ENCODE measurements around the gene TMEM234. TPM values are rescaled to one million over a fixed set of nuclear protein-coding genes. Genes with fewer than 3 reads are reported as not detected.

The TMEM234 gene
- total RNA-seq, 2 experiments from 2014 or later, result 11.5 to 12.8 TPM

DNA sequence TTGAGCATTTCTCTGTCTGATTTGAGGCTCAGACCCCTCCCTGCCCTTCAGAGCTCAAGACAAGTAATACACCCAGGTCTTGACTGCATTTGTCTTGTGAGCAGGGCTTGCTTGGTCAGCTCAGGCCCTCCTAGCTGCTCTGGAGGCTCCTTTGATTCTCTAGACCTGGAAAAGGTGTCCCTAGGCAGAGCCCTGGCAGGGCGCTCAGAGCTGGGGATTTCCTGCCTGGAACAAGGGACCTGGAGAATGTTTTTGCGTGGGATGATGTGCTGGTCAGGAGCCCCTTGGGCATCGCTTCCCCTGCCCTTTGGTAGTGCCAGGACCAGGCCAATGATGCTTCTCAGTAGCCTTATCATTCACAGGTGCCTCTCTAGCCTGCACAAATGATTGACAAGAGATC, 26.6 kb downstream of the TMEM234 start:
- H3K9me3 Mint-ChIP-seq, result no peaks in the 10 kb centered on the region
- H3K4me1 ChIP-seq (ENCODE audit: insufficient read depth, low read length), result peaks cover 49% of the 10 kb centered on the region
- no peak overlapping the region for H3K27ac Mint-ChIP-seq
- H3K4me3 ChIP-seq (ENCODE audit: low read length), result no peak overlapping the region
- H3K27ac ChIP-seq (ENCODE audit: low read depth in 1 of 2, low read length in 2 of 2), result no peak overlapping the region
- ATAC-seq (ENCODE audit: poor library complexity) (no peak), DNase-seq (no peak)
- POLR2A ChIA-PET, result interaction anchor here (0.8 to 3.9 kb wide), 6 partner anchors 10 to 171 kb away, joined by 3 to 17 read pairs (median 4); partner anchors contain the start of genes DCDC2B, HDAC1, IQCC and MARCKSL1
- H3K4me3 Mint-ChIP-seq, result no peak overlapping the region
- CTCF ChIA-PET, result no interaction called here
- H3K4me1 Mint-ChIP-seq (ENCODE audit: low read depth), result peaks cover 49% of the 10 kb centered on the region
- peaks cover 70% of the 10 kb centered on the region for H3K36me3 Mint-ChIP-seq (ENCODE audit: low read depth)
- no peaks in the 10 kb centered on the region for H3K9me3 ChIP-seq (ENCODE audit: control insufficient read depth in 1 of 2, insufficient read depth in 1 of 2, low read length in 2 of 2)
- intact Hi-C loops (cut with DNase I, micrococcal nuclease), result no loop called here
- no peak for TF ChIP-seq CTCF (IDR thresholded peaks at IDR 0.05)
- H3K36me3 ChIP-seq (ENCODE audit: insufficient read depth, low read length), result peaks cover 73% of the 10 kb centered on the region
- H3K27me3 ChIP-seq (ENCODE audit: control insufficient read depth in 1 of 2, insufficient read depth in 2 of 2, low read length in 2 of 2), result no peaks in the 10 kb centered on the region
- no peaks in the 10 kb centered on the region for H3K27me3 Mint-ChIP-seq

GRCh38 chr1:32194984-32195383, 27.2 kb downstream of the TMEM234 start:
- Histone ChIP-seq H3K27ac (ENCODE audit: low read depth in 1 of 2, low read length in 2 of 2) (no peak overlapping the region), H3K27me3 (ENCODE audit: control insufficient read depth in 1 of 2, insufficient read depth in 2 of 2, low read length in 2 of 2) (no peaks in the 10 kb centered on the region), H3K4me1 (ENCODE audit: insufficient read depth, low read length) (peaks cover 44% of the 10 kb centered on the region), H3K36me3 (ENCODE audit: insufficient read depth, low read length) (peaks cover 78% of the 10 kb centered on the region), H3K9me3 (ENCODE audit: control insufficient read depth in 1 of 2, insufficient read depth in 1 of 2, low read length in 2 of 2) (no peaks in the 10 kb centered on the region), H3K4me3 (ENCODE audit: low read length) (no peak overlapping the region)
- H3K4me1 Mint-ChIP-seq (ENCODE audit: low read depth), result peaks cover 44% of the 10 kb centered on the region
- TF ChIP-seq CTCF (IDR thresholded peaks at IDR 0.05), result no peak
- H3K9me3 Mint-ChIP-seq, result no peaks in the 10 kb centered on the region
- POLR2A ChIA-PET, result interaction anchor here (1.3 to 3.9 kb wide), 3 partner anchors 11 to 97 kb away, joined by 3 to 10 read pairs (median 3); partner anchors contain the start of genes DCDC2B, HDAC1 and IQCC
- CTCF ChIA-PET, result no interaction called here
- H3K36me3 Mint-ChIP-seq (ENCODE audit: low read depth), result peaks cover 71% of the 10 kb centered on the region
- no peak overlapping the region for H3K27ac Mint-ChIP-seq
- ATAC-seq (ENCODE audit: poor library complexity) (no peak), DNase-seq (no peak)
- no peaks in the 10 kb centered on the region for H3K27me3 Mint-ChIP-seq
- intact Hi-C loops (cut with DNase I, micrococcal nuclease), result no loop called here
- H3K4me3 Mint-ChIP-seq, result no peak overlapping the region

DNA sequence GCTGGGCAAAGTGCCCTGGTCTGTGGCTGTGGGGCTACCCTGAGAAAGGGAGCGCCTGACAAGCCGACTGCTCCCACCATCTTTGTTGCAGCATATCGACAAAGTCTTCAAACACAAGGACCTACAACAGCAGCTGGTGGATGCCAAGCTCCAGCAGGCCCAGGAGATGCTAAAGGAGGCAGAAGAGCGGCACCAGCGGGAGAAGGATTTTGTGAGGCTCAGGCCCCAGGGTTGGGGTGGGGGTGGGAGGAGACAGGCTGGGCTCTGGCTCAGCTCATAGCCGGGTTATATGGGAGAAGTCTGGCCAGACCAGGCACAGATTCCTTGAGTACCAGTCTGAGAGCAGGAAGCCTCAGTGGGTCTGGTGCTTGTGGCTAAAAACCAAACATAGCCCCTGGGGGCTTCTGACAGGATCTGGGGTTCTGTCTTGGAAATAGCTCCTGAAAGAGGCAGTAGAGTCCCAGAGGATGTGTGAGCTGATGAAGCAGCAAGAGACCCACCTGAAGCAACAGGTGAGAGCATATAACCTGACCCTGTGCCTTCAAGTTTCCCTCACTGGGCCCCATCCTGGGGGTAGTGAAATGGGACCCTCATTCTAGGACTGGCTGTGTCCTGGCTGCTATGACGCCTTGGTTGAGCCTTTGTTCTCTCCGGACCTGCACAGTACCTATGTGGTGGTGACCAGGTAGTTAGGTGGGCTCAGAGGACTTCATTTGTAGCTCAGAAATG, 29.8 kb downstream of the TMEM234 start:
- H3K27me3 Mint-ChIP-seq, result no peaks in the 10 kb centered on the region
- no peak overlapping the region for H3K27ac Mint-ChIP-seq
- Histone ChIP-seq H3K27ac (ENCODE audit: low read depth in 1 of 2, low read length in 2 of 2) (no peak overlapping the region), H3K36me3 (ENCODE audit: insufficient read depth, low read length) (peaks cover 96% of the 10 kb centered on the region), H3K4me1 (ENCODE audit: insufficient read depth, low read length) (peaks cover 30% of the 10 kb centered on the region), H3K9me3 (ENCODE audit: control insufficient read depth in 1 of 2, insufficient read depth in 1 of 2, low read length in 2 of 2) (no peaks in the 10 kb centered on the region), H3K27me3 (ENCODE audit: control insufficient read depth in 1 of 2, insufficient read depth in 2 of 2, low read length in 2 of 2) (no peaks in the 10 kb centered on the region), H3K4me3 (ENCODE audit: low read length) (no peak overlapping the region)
- ChIA-PET CTCF (no interaction called here), POLR2A (interaction anchor here (0.6 to 1.1 kb wide), 5 partner anchors 10 to 203 kb away, joined by 3 read pairs; no protein-coding TSS in a partner anchor)
- intact Hi-C loops (cut with DNase I, micrococcal nuclease), result no loop called here
- no peak for TF ChIP-seq CTCF (IDR thresholded peaks at IDR 0.05)
- peaks cover 31% of the 10 kb centered on the region for H3K4me1 Mint-ChIP-seq (ENCODE audit: low read depth)
- ATAC-seq (ENCODE audit: poor library complexity) (no peak), DNase-seq (peak in 1 of 14 experiments; percentile 8)
- H3K4me3 Mint-ChIP-seq, result no peak overlapping the region
- no peaks in the 10 kb centered on the region for H3K9me3 Mint-ChIP-seq
- H3K36me3 Mint-ChIP-seq (ENCODE audit: low read depth), result peaks cover 94% of the 10 kb centered on the region
